CD14-positive monocyte (primary cell): Measurements from ENCODE around the gene FUZ. TPM values are rescaled to one million over a fixed set of nuclear protein-coding genes. Genes with fewer than 3 reads are reported as not detected.
A peak's percentile ranks its signal among the peaks of the same experiment; 100 is the strongest.

Source experiments
- DNase-seq, 3 donors: peaks; one replicate each; pipeline ENCODE4 v3.0.0-alpha.2; 2011 to 2022
- H2AFZ ChIP-seq: 2 replicates; pipeline ENCODE4 v1.6.0; 2012; ENCODE audit warnings: mild to moderate bottlenecking, low read depth, low read length, inconsistent platforms; ENCODE audit not compliant: insufficient read depth, poor library complexity, severe bottlenecking
- H3K27ac ChIP-seq, 2 donors: 1 replicate in 1 of 2; 2 replicates in 1 of 2; pipeline ENCODE4 v1.5.1; 2012 to 2013; ENCODE audit warnings: low read length in 2 of 2, control low read depth in 1 of 2, inconsistent platforms in 1 of 2, low read depth in 1 of 2, mild to moderate bottlenecking in 1 of 2
- H3K27me3 ChIP-seq, 2 donors: one replicate each; pipeline versions ENCODE4 v1.6.0 to v1.6.1; 2011 to 2013; ENCODE audit warnings: low read length in 2 of 2; ENCODE audit not compliant: control insufficient read depth in 2 of 2, insufficient read depth in 2 of 2
- H3K36me3 ChIP-seq, 2 donors: replicated peaks in 1 of 2; 1 replicate in 1 of 2; 2 replicates in 1 of 2; pipeline versions ENCODE4 v1.5.1 to v1.6.1; 2012 to 2013; ENCODE audit warnings: low read length in 2 of 2, control low read depth in 1 of 2, inconsistent platforms in 1 of 2, mild to moderate bottlenecking in 1 of 2; ENCODE audit not compliant: insufficient read depth in 2 of 2, control insufficient read depth in 1 of 2
- H3K4me1 ChIP-seq, 2 donors: 1 replicate in 1 of 2; 2 replicates in 1 of 2; pipeline versions ENCODE4 v1.5.1 to v1.6.1; 2012 to 2013; ENCODE audit warnings: low read length in 2 of 2, control low read depth in 1 of 2, inconsistent platforms in 1 of 2, mild to moderate bottlenecking in 1 of 2, moderate library complexity in 1 of 2; ENCODE audit not compliant: insufficient read depth in 2 of 2, control insufficient read depth in 1 of 2
- H3K4me2 ChIP-seq: replicated peaks from 2 replicates; pipeline ENCODE3; 2012; ENCODE audit warnings: low read length, moderate library complexity, mild to moderate bottlenecking; ENCODE audit not compliant: poor library complexity, severe bottlenecking; ENCODE audit errors: extremely low read depth
- H3K4me3 ChIP-seq, 3 experiments: fragments of 200-600 bp in 1 of 3; sonication (generic) in 1 of 3; replicated peaks in 1 of 3; 1 replicate in 2 of 3; 2 replicates in 1 of 3; pipeline ENCODE4 v1.5.1; 2011 to 2013; ENCODE audit warnings: low read length in 3 of 3, mild to moderate bottlenecking in 3 of 3, control low read depth in 2 of 3, low read depth in 2 of 3, inconsistent platforms in 1 of 3, moderate library complexity in 1 of 3
- H3K79me2 ChIP-seq: 2 replicates; pipeline ENCODE4 v1.6.0; 2012; ENCODE audit warnings: mild to moderate bottlenecking, control low read depth, inconsistent platforms, low read length, moderate library complexity; ENCODE audit not compliant: insufficient read depth
- H3K9ac ChIP-seq: 2 replicates; pipeline ENCODE4 v1.6.0; 2017; ENCODE audit warnings: low read length, mild to moderate bottlenecking; ENCODE audit not compliant: insufficient read depth, poor library complexity, severe bottlenecking
- H3K9me3 ChIP-seq, 2 donors: replicated peaks in 1 of 2; 1 replicate in 1 of 2; 2 replicates in 1 of 2; pipeline versions ENCODE4 v1.5.1 to v1.6.1; 2012 to 2013; ENCODE audit warnings: low read length in 2 of 2, control low read depth in 1 of 2; ENCODE audit not compliant: control insufficient read depth in 1 of 2, insufficient read depth in 1 of 2
- H4K20me1 ChIP-seq: 2 replicates; pipeline ENCODE4 v1.6.0; 2012; ENCODE audit warnings: mild to moderate bottlenecking, low read length, control low read depth, moderate library complexity; ENCODE audit not compliant: insufficient read depth
- H3K27ac Mint-ChIP-seq, 7 donors: one replicate each; pipeline ENCODE4 v1.8.0; 2020; ENCODE audit warnings: mild to moderate bottlenecking in 7 of 7, mixed read lengths in 7 of 7, moderate library complexity in 6 of 7, inconsistent platforms in 2 of 7
- H3K27me3 Mint-ChIP-seq, 3 donors: one replicate each; pipeline ENCODE4 v1.8.0; 2021 to 2022; ENCODE audit warnings: low read depth in 3 of 3, mild to moderate bottlenecking in 3 of 3, mixed read lengths in 3 of 3, moderate library complexity in 3 of 3, inconsistent platforms in 1 of 3
- H3K36me3 Mint-ChIP-seq, 2 donors: one replicate each; pipeline ENCODE4 v1.8.0; 2020; ENCODE audit warnings: mixed read lengths in 2 of 2, inconsistent platforms in 1 of 2, mild to moderate bottlenecking in 1 of 2
- H3K4me1 Mint-ChIP-seq: one replicate; pipeline ENCODE4 v1.8.0; 2020; ENCODE audit warnings: mild to moderate bottlenecking, mixed read lengths
- H3K4me3 Mint-ChIP-seq, 2 donors: one replicate each; pipeline ENCODE4 v1.8.0; 2020; ENCODE audit warnings: mild to moderate bottlenecking in 2 of 2, mixed read lengths in 2 of 2, moderate library complexity in 1 of 2
- H3K9me3 Mint-ChIP-seq, 7 donors: one replicate each; pipeline ENCODE4 v1.8.0; 2020 to 2022; ENCODE audit warnings: mixed read lengths in 7 of 7, mild to moderate bottlenecking in 6 of 7, moderate library complexity in 6 of 7, inconsistent platforms in 2 of 7
- CTCF ChIP-seq: fragments of 200-600 bp; IDR thresholded peaks from one replicate; pipeline ENCODE4 v1.8.0; 2022; ENCODE audit warnings: antibody characterized with exemption, mild to moderate bottlenecking
- WGBS: methylation state at CpG from one replicate; pipeline ENCODE4 v1.1.5; 2013; ENCODE audit warnings: missing lambda C conversion rate; ENCODE audit not compliant: insufficient coverage; 5-methylcytosine and 5-hydroxymethylcytosine counted together
- intact Hi-C, 2 donors: fragments of 100-400 bp; cut with micrococcal nuclease; formaldehyde crosslinking; loops; one replicate each; pipeline versions ENCODE4 v1.15.0 to v1.15.1; 2023
- polyA plus RNA-seq, 3 donors: library from polyadenylated mRNA; depleted of rRNA in 1 of 3; unstranded in 2 of 3; stranded (reverse) in 1 of 3; fragments of 300-500 nt in 2 of 3; fragments of >200 nt in 1 of 3; fragmentation: Illumina TruSeq in 2 of 3; gene quantifications; 1 replicate in 2 of 3; 2 replicates in 1 of 3; pipeline ENCODE4 v1.2.3, GENCODE V29; 2012 to 2021

FUZ gene
- polyA plus RNA-seq, 3 donors = 5.3 to 16.7 (median 5.3) TPM

GRCh38 chr19:49809941-49810389 is 3.1 kb downstream of the FUZ start:
- peak overlapping the region; percentile 89 to 94 for H3K4me3 Mint-ChIP-seq
- intact Hi-C loops = loop anchor here (2.0 to 5.0 kb wide), 3 partner anchors 43 to 57 kb away; partner anchors contain the start of genes AP2A1 (in 2 of the 2) and PNKP (in 1 of the 2)
- peaks cover 37 to 52% of the 10 kb centered on the region in 2 donors for H3K4me1 ChIP-seq
- H3K36me3 ChIP-seq = peaks cover 13 to 20% of the 10 kb centered on the region in 2 donors
- H2AFZ ChIP-seq = peak overlapping the region; percentile 95
- H3K27ac Mint-ChIP-seq = peak overlapping the region in 5 of 7 donors; percentile 31 to 90 (median 79)
- peak overlapping the region in 1 of 3 experiments; percentile 93 for H3K4me3 ChIP-seq
- H3K36me3 Mint-ChIP-seq = peaks cover 12 to 18% of the 10 kb centered on the region in 2 donors
- TF ChIP-seq CTCF = no peak
- peak overlapping the region; percentile 75 for H3K9ac ChIP-seq
- H3K4me1 Mint-ChIP-seq = peaks cover 42% of the 10 kb centered on the region
- peaks cover 20% of the 10 kb centered on the region for H4K20me1 ChIP-seq
- peak overlapping the region; percentile 96 for H3K4me2 ChIP-seq
- no peak for DNase-seq
- peaks cover 0 to 4% (median 0%) of the 10 kb centered on the region in 3 donors for H3K27me3 Mint-ChIP-seq
- H3K9me3 Mint-ChIP-seq = no peaks in the 10 kb centered on the region
- H3K9me3 ChIP-seq = no peaks in the 10 kb centered on the region
- H3K27me3 ChIP-seq = no peaks in the 10 kb centered on the region
- WGBS = 100% methylated on average over 1 of the region's 5 CpGs
- no peaks in the 10 kb centered on the region for H3K79me2 ChIP-seq
- peak overlapping the region; percentile 11 to 60 for H3K27ac ChIP-seq

DNA sequence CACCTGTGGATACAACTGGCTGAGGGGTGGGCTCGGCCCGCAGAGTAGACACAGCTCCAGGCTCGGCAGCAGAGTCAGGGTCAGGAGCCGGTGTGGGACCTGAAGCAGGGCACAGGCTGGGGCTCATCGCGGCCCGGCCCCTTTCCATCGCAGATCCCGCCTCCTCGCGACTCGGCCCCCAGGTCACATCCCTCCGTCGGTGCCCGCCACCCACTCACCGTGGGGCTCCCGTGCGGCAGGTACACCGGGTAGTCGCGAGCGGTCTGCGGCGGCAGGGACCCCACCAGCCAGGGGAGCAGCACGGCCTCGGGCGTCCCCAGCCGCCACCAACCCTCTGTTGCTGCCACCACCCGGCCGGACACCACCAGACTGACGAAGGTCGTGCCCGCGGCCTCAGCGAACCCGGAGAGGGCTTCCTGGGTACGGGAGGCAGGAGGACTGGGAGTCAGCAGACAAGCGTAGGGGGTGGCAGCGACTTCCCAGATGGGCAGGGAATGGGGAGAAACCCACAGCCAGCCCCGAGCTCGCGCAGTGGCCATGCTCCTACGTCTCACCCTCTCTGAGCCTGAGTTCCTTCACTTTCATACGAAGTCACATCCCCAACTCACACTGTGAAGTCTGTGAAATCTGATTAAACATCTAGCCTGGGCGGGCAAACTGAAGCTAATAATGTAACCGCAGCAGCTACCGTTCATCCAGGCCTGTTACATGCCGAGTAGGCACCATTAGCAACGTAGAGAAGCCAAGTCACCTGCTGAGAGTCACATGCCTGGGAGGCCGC is 3.7 kb downstream of the FUZ start:
- DNase-seq = peak; percentile 34 to 56 (median 39)
- peak overlapping the region; percentile 63 to 93 (median 89) for H3K27ac Mint-ChIP-seq
- Histone ChIP-seq H3K4me3 (peak overlapping the region; percentile 66 to 93 (median 83)), H3K79me2 (no peaks in the 10 kb centered on the region), H2AFZ (peak overlapping the region; percentile 95), H3K9me3 (no peaks in the 10 kb centered on the region), H3K36me3 (peaks cover 19 to 26% of the 10 kb centered on the region in 2 donors), H3K27me3 (no peaks in the 10 kb centered on the region), H3K4me1 (peaks cover 37 to 52% of the 10 kb centered on the region in 2 donors), H3K9ac (peak overlapping the region; percentile 75), H3K4me2 (peak overlapping the region; percentile 96), H4K20me1 (peaks cover 27% of the 10 kb centered on the region), H3K27ac (peak overlapping the region; percentile 11 to 60)
- peaks cover 17 to 23% of the 10 kb centered on the region in 2 donors for H3K36me3 Mint-ChIP-seq
- H3K9me3 Mint-ChIP-seq = no peaks in the 10 kb centered on the region
- H3K27me3 Mint-ChIP-seq = peaks cover 0 to 4% (median 0%) of the 10 kb centered on the region in 3 donors
- no peak for TF ChIP-seq CTCF
- H3K4me1 Mint-ChIP-seq = peaks cover 42% of the 10 kb centered on the region
- H3K4me3 Mint-ChIP-seq = peak overlapping the region; percentile 89 to 94
- intact Hi-C loops = loop anchor here (2.0 to 5.0 kb wide), 2 partner anchors 42 to 43 kb away; partner anchors contain the start of gene AP2A1 (in 2 of the 2)
- 9% methylated on average over 49 of the region's 50 CpGs for WGBS
